Stimulated activated effector memory CD8-positive, alpha-beta T cell treated with anti-CD3 and anti-CD28 coated beads, Interleukin-12 subunit alpha, Interleukin-12 subunit beta, amount 100 ng/mL, for 72 hours (primary cell): Measurements from ENCODE around the gene COL27A1.

ENCODE experiments used
- ATAC-seq: fragments of 150-1000 bp; cut with Tn5 transposase; 2 replicates; pipeline ENCODE4 v1.10.0; 2021
- DNase-seq, 2 donors: peaks; one replicate each; pipeline ENCODE4 v3.0.0; 2021 to 2022; ENCODE audit warnings: low spot score in 2 of 2
- H3K27ac Mint-ChIP-seq: one replicate; pipeline ENCODE4 v1.8.0; 2022; ENCODE audit warnings: mild to moderate bottlenecking, mixed read lengths
- H3K36me3 Mint-ChIP-seq: one replicate; pipeline ENCODE4 v1.8.0; 2022; ENCODE audit warnings: mild to moderate bottlenecking, mixed read lengths
- H3K4me1 Mint-ChIP-seq: one replicate; pipeline ENCODE4 v1.8.0; 2022; ENCODE audit warnings: mixed read lengths
- H3K4me3 Mint-ChIP-seq: one replicate; pipeline ENCODE4 v1.8.0; 2022; ENCODE audit warnings: mild to moderate bottlenecking, mixed read lengths
- H3K9me3 Mint-ChIP-seq: one replicate; pipeline ENCODE4 v1.8.0; 2022; ENCODE audit warnings: mixed read lengths

COL27A1 gene

DNA sequence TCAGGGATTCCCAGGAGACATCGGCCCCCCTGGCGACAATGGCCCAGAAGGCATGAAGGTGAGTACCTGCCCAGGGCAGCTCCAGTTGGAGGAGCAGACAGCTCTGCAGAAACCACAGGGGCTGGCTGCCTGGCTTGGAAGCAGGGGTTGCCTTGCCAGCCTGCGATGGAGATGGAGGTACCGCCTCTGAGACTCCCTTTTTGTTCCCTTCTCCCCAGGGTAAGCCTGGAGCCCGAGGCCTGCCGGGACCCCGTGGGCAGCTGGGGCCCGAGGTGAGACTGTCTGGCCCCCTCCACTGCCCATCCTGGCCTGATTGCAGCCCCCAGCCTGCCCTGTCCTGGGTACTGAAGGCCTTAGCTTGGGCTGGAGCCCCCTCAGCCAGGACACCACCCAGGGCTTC lies 84.9 kb downstream of the COL27A1 start:
- Mint-ChIP-seq H3K27ac (no peak overlapping the region), H3K9me3 (no peaks in the 10 kb centered on the region), H3K4me3 (no peak overlapping the region), H3K36me3 (no peaks in the 10 kb centered on the region), H3K4me1 (no peaks in the 10 kb centered on the region)
- ATAC-seq = no peak
- no peak for DNase-seq

DNA sequence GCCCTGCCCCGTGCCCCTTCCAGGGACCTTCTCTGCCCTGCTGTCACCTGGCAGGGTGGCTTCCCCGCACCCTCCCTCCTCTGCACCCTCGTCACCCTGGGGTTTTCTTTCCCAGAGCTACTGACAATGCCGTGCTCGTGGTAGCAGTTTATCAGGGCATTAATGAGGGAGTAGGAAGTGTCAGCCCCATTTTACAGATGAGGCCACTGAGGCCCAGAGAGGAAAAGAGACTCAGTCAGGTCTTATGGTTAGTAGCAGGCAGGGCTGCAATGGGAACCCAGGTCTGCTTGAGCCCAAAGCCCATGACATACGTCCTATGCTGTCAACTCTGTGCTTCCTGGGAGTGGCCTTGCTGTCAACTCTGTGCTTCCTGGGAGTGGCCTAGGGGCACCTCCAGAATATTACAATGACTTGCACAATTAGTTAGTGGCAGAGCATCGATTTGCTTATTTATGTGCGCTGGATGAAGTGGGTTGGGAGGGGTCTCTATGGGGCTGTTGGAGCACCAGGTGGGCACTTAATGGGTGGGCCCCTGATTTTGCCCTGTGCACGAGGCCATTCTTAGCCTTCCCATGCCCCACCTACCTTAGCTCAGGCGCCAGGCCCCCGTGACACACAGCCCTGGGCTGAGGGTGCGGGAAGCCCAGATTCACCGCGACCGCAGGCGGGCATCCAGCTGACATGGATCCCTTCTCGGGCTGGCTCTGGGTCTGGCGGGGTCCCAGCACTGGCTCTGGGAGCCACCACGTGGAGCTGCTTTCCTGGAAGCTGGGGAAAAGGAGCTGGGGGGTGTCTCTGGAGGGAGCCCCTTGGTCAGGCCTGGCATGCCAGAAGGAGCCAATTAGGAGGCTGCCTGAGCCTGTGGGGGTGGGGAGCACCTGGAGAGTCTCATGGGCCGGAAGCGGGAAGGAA lies 85.6 kb downstream of the COL27A1 start:
- Mint-ChIP-seq H3K27ac (no peak overlapping the region), H3K4me1 (no peaks in the 10 kb centered on the region), H3K9me3 (no peaks in the 10 kb centered on the region), H3K4me3 (no peak overlapping the region), H3K36me3 (no peaks in the 10 kb centered on the region)
- ATAC-seq = no peak
- DNase-seq = no peak

DNA sequence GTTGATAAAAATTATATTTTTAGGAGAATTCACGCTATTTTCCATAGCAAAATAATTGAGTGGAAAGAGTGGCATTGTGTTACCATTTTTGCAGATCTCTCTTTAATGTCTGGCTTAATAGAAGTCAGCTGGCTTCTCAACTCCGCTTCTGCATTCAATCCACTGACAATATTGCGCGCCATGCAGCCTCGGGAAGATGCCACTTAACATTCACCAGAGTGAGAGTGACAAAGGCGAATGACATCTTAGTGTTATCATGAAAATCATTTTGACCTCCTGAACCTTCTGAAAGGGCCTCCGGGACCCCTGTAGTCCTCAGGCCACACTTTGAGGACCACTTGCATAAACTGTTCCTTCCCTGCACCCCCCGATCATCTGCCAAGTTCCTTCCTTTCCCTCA lies 87.5 kb downstream of the COL27A1 start:
- Mint-ChIP-seq H3K4me3 (no peak overlapping the region), H3K4me1 (no peaks in the 10 kb centered on the region), H3K9me3 (no peaks in the 10 kb centered on the region), H3K36me3 (no peaks in the 10 kb centered on the region), H3K27ac (no peak overlapping the region)
- DNase-seq (no peak), ATAC-seq (no peak)

DNA sequence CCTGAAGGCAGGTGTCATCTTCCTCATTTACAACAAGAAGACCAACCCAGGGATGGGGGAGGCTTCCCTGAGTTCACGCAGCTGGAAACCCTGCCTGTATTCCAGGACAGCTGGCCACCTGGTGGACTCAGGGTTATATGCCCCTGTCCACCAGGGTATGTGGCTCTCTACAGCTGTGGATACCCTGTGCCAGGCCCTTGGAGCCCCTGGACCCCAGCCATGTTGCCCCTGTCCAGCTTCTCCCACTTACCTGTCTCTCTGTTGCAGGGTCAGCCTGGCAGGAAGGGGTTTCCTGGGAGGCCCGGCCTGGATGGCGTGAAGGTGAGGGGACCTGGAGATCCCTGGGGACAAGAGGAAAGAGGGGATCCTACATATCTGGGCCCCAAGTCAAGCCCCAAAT lies 87.9 kb downstream of the COL27A1 start:
- ATAC-seq (no peak), DNase-seq (no peak)
- Mint-ChIP-seq H3K9me3 (no peaks in the 10 kb centered on the region), H3K4me3 (no peak overlapping the region), H3K36me3 (no peaks in the 10 kb centered on the region), H3K27ac (no peak overlapping the region), H3K4me1 (no peaks in the 10 kb centered on the region)

DNA sequence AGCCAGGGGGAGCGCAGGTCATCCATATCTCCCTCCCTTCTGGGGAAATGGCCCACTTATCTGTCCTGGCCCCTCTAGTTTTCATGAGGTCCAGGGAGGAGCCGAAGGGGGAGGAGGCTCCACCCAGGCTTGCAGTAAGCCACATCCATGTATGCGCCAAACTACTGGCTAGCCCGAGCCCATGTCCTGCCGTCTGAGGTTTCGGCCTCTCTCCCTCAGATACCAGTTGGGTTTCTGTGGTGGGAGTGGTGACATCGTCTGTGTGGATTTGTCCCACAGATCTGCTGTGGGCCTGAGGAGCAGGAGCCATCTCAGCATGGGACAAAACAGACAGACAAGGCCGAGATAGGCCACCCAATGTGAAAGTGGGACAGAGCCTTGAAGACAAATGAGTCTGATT lies 89.2 kb downstream of the COL27A1 start:
- no peak overlapping the region for H3K4me3 Mint-ChIP-seq
- no peaks in the 10 kb centered on the region for H3K36me3 Mint-ChIP-seq
- H3K9me3 Mint-ChIP-seq = no peaks in the 10 kb centered on the region
- DNase-seq (no peak), ATAC-seq (no peak)
- no peak overlapping the region for H3K27ac Mint-ChIP-seq
- H3K4me1 Mint-ChIP-seq = no peaks in the 10 kb centered on the region

DNA sequence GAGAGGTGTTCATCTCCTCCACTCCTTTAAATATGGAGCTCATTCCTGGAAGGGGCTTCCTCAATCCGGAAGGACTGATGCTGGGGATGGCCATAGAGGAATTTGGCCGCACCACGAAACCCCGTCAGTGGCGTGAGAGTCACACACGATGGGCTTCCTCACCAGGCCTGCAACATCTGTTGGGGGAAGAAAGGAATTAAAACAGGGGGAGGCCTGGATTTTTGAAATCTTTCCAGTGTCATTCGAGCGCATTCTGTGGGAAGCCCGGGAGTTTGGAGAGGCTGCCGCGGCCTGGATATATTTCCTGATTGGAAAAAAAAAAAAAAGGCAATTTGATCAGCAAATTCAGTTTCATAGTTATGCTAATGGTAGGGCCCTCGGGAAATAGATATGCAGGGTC lies 91.2 kb downstream of the COL27A1 start:
- no peak overlapping the region for H3K27ac Mint-ChIP-seq
- no peaks in the 10 kb centered on the region for H3K36me3 Mint-ChIP-seq
- ATAC-seq = no peak
- H3K9me3 Mint-ChIP-seq = no peaks in the 10 kb centered on the region
- no peak overlapping the region for H3K4me3 Mint-ChIP-seq
- no peak for DNase-seq
- H3K4me1 Mint-ChIP-seq = no peaks in the 10 kb centered on the region

DNA sequence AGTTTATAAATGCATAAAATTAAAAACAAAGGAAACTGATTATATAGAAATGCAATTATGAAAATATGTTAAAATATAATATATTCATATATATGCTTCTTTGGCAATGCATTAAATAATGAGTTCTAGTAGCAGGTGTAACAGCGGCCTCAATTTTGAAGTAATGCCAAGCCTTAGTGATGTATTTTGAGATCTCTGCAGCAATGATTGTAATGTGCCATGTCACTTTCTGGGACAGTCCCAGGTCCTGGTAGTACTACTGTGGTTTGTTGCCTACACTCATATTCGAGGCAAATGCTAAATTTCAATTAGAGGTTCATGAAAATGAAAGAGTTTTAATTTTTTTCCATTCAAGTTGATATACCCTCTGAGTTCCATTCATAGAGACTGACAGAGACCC lies 91.7 kb downstream of the COL27A1 start:
- no peaks in the 10 kb centered on the region for H3K9me3 Mint-ChIP-seq
- ATAC-seq (no peak), DNase-seq (no peak)
- H3K4me3 Mint-ChIP-seq = no peak overlapping the region
- no peak overlapping the region for H3K27ac Mint-ChIP-seq
- no peaks in the 10 kb centered on the region for H3K4me1 Mint-ChIP-seq
- no peaks in the 10 kb centered on the region for H3K36me3 Mint-ChIP-seq

DNA sequence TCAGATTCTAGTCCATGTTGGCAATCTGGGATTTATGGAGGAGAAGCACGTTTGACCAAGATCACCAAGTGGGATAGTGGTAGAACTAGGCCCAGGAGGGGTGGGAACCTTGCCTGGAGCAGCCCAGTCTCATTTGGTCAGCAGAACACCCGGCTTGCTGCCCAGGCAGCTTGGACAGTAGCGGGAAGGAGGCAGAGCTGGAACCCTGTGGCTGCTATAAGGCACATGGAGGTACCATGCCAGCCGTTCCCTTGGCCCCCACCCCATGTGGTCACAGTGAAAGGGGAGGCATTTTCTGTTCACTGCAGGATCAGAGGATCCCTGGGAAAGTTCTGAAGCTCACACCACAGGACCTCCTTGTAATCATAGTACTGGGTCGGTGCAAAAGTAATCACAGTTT lies 92.2 kb downstream of the COL27A1 start:
- Mint-ChIP-seq H3K4me1 (no peaks in the 10 kb centered on the region), H3K36me3 (no peaks in the 10 kb centered on the region), H3K9me3 (no peaks in the 10 kb centered on the region), H3K27ac (no peak overlapping the region), H3K4me3 (no peak overlapping the region)
- no peak for DNase-seq
- ATAC-seq = no peak

DNA sequence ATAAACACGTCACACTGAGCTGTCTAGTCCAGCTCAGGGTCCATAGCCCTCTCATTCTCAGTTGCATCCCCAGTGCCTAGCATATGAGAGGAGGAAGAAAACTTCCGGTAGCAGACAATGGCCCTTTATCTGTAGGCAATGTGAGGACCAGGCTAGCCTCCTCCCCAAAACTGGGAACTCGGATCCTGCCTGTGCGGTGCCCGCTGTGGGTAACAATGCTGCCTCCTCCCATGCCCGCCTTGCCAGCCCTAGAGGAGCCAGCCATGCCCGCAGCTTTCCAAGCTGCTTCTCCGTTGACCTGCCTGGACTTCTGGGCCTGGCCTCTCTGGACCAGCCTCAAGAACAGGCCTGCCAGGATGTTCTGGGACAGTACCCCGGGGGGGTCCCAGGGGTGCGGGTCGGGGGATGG lies 93.0 kb downstream of the COL27A1 start:
- Mint-ChIP-seq H3K36me3 (no peaks in the 10 kb centered on the region), H3K4me1 (no peaks in the 10 kb centered on the region), H3K9me3 (no peaks in the 10 kb centered on the region), H3K4me3 (no peak overlapping the region), H3K27ac (no peak overlapping the region)
- ATAC-seq (no peak), DNase-seq (no peak)

DNA sequence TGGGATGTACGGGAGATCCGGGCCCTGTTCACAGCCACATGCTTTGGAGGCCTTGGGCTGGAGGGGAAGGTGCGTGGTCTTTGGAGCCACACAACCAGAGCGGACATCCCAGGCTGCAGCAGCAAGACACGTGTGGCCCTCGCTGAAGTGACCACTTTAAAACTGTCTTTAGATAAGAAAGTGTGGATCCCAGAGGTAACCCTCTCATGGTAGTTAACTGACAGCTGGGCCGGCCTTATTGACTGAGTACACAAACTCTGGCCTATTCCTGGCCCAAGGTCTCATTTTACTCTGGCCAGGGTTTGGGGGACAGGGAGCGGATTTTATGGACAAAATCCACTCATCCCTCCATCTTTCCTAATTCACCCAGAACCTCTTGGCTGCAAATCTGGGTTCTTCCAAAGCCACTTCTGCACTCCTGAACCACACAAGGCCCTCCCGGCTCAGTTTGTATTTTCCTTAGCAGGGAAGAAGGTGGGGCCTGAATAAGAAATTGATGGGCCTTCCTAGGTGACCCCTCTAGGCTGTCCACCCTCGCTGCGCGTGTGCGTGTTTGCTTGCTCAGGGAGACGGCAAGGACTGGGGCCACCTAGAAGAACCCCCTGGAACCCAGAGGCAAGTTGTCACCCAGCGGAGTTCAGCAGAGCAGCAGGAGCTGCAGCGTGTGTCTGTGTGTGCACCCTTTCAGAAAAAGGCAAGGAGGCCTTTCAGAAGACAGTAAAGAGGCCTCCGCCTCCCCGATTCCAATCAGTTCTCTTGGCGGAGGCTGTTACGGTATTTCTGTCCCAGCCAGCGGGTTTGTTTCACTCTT lies 94.3 kb downstream of the COL27A1 start:
- H3K27ac Mint-ChIP-seq = no peak overlapping the region
- no peak for DNase-seq
- no peak for ATAC-seq

DNA sequence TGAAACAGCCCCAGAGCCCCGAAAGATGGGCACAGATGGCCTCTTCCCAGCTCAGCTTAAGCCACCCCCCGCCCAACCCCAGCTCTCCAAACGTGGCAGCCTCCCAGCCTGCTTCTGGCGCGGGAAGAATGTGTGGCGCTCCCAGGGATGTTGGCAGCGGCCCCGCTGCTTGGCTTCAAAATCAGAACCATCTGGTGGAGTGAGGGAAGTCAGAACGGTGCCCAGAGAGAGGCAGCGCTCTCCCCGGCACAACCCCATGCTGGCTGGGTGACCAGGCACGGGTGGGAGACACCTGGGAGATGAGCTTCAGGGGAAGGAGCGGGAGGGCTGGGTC lies 94.9 kb downstream of the COL27A1 start:
- no peak overlapping the region for H3K27ac Mint-ChIP-seq
- H3K9me3 Mint-ChIP-seq = no peaks in the 10 kb centered on the region
- H3K36me3 Mint-ChIP-seq = no peaks in the 10 kb centered on the region
- no peaks in the 10 kb centered on the region for H3K4me1 Mint-ChIP-seq
- ATAC-seq (no peak), DNase-seq (no peak)
- H3K4me3 Mint-ChIP-seq = no peak overlapping the region

More for the DNA sequence above, 94.3 kb downstream of the COL27A1 start:
- no peaks in the 10 kb centered on the region for H3K4me1 Mint-ChIP-seq
- no peaks in the 10 kb centered on the region for H3K36me3 Mint-ChIP-seq
- H3K9me3 Mint-ChIP-seq = no peaks in the 10 kb centered on the region
- H3K4me3 Mint-ChIP-seq = no peak overlapping the region

DNA sequence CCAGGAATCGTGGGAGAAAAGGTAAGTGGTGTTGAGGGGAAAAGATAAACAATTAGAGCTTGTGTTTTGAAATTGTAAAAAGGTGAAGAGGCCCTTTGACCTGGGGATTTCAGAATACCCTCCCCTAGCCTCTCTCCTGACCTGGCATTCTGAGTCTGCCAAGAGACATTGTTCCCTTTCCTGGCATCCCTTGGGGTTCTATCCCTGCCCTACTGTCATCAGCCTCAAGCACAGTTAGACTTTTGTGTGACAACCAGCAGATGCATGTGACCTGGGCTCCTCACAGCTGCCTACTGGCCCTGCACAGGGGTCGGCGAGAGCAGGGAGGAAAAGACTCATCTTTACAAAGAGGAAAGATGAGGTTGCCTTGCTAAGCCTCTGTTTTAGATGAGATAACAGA lies 95.3 kb downstream of the COL27A1 start:
- ATAC-seq (no peak), DNase-seq (no peak)
- no peak overlapping the region for H3K27ac Mint-ChIP-seq
- no peaks in the 10 kb centered on the region for H3K4me1 Mint-ChIP-seq
- H3K36me3 Mint-ChIP-seq = no peaks in the 10 kb centered on the region
- no peaks in the 10 kb centered on the region for H3K9me3 Mint-ChIP-seq
- H3K4me3 Mint-ChIP-seq = no peak overlapping the region

DNA sequence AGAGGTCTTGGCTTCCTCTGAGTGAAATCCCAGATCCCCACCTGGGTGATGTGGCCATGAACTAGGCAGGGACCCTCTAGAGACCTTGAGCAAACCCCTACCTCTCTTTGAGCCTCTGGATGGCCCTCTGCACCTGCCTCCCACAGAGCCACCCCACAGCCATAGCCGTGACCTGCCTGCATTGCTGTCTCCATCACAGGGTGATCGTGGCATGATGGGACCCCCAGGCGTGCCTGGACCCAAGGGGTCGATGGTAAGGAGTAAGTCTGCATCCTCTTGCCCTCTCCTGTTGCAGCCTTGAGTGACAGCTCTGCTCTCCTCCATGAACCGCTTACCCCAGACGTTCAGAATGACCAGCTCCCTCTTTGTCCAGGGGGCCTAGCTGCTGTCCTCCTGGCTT lies 97.1 kb downstream of the COL27A1 start:
- Mint-ChIP-seq H3K9me3 (no peaks in the 10 kb centered on the region), H3K27ac (no peak overlapping the region), H3K4me3 (no peak overlapping the region)

DNA sequence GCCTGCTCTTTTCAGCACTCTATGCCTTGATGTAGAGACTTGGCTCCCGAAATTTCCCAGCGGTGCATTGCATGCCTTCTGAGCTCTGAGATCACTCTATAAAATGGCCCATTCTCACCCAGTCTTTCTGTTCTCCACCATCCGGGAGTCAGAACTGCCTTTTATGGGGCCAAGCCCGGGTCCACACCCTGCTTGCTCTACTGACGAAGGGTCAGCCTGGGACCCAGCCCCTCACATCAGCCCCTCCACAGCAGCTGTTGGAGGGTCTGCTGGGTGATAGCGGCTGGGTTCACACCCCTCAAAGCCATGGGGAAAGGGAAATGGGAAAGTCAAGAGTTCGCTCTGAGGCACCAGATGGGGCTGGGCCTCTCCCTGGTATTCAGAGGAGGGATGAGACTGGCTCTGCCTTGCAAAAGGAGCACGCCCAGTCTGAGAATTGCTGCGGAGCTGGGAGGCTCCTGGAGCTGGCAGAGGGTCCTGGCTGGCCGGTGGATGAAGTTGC lies 101.5 kb downstream of the COL27A1 start:
- Mint-ChIP-seq H3K4me3 (no peak overlapping the region), H3K27ac (no peak overlapping the region), H3K4me1 (no peaks in the 10 kb centered on the region), H3K36me3 (no peaks in the 10 kb centered on the region), H3K9me3 (no peaks in the 10 kb centered on the region)
- ATAC-seq (no peak), DNase-seq (no peak)

More for the DNA sequence above, 97.1 kb downstream of the COL27A1 start:
- Mint-ChIP-seq H3K4me1 (no peaks in the 10 kb centered on the region), H3K36me3 (no peaks in the 10 kb centered on the region)
- ATAC-seq (no peak), DNase-seq (no peak)

DNA sequence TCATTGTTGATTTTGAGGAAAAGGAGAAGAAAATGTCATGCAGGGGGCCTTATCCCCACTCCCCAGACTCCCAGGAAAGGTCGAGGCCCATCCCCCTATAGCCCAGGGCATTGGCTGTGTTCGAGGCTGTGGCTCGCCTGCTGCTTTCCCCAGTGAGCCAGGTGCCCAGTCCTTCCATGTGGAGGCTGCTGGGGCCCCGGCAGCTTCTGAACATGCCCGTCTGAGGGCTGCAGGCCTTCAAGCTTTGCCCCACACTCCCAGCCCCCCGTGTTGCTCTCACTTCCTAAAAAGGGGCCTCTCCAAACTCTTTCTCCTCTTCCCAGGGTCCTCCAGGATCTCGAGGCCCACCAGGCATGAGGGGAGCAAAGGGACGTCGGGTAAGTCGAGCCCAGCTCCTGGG lies 102.9 kb downstream of the COL27A1 start:
- no peak overlapping the region for H3K27ac Mint-ChIP-seq
- no peak for ATAC-seq
- H3K4me3 Mint-ChIP-seq = no peak overlapping the region
- no peak for DNase-seq
- no peaks in the 10 kb centered on the region for H3K4me1 Mint-ChIP-seq
- H3K9me3 Mint-ChIP-seq = no peaks in the 10 kb centered on the region
- H3K36me3 Mint-ChIP-seq = no peaks in the 10 kb centered on the region
